Tibial nerve (tissue), 4 donors: ENCODE measurements around the gene RAB36. TPM values are rescaled to one million over a fixed set of nuclear protein-coding genes. Genes with fewer than 3 reads are reported as not detected.

Experiments
- DNase-seq, 2 donors: peaks; one replicate each; pipeline ENCODE4 v3.0.0-alpha.2; 2019; ENCODE audit warnings: low spot score in 2 of 2
- H3K27ac ChIP-seq, 4 donors: fragments of 200-600 bp; sonication (generic) in 3 of 4; one replicate each; pipeline ENCODE4 v1.5.1; 2017 to 2019; ENCODE audit warnings: mild to moderate bottlenecking in 1 of 4
- H3K27me3 ChIP-seq, 2 donors: fragments of 200-600 bp; sonication (generic) in 1 of 2; one replicate each; pipeline versions ENCODE4 v1.5.1 to v1.6.0; 2017 to 2019
- H3K36me3 ChIP-seq, 3 donors: fragments of 200-600 bp; sonication (generic); one replicate each; pipeline ENCODE4 v1.5.1; 2018 to 2019
- H3K4me1 ChIP-seq, 4 donors: fragments of 200-600 bp; sonication (generic) in 3 of 4; one replicate each; pipeline ENCODE4 v1.5.1; 2017 to 2019
- H3K4me3 ChIP-seq, 4 donors: fragments of 200-600 bp; sonication (generic) in 3 of 4; one replicate each; pipeline ENCODE4 v1.5.1; 2017 to 2019; ENCODE audit warnings: mild to moderate bottlenecking in 1 of 4, moderate library complexity in 1 of 4
- H3K9me3 ChIP-seq, 4 donors: fragments of 200-600 bp; sonication (generic) in 3 of 4; one replicate each; pipeline ENCODE4 v1.5.1; 2017 to 2019
- CTCF ChIP-seq, 5 experiments: fragments of 200-600 bp in 3 of 5; fragments of 450-650 bp in 2 of 5; sonication (generic) in 3 of 5; IDR thresholded peaks; one replicate each; pipeline ENCODE4 v1.5.1; 2016 to 2019; ENCODE audit warnings: antibody characterized with exemption in 5 of 5, mild to moderate bottlenecking in 3 of 5, moderate library complexity in 2 of 5
- EP300 ChIP-seq, 2 donors: sonication (generic); formaldehyde crosslinking; IDR thresholded peaks; one replicate each; pipeline ENCODE4 v1.6.1; 2017; ENCODE audit warnings: antibody characterized with exemption in 2 of 2, mild to moderate bottlenecking in 1 of 2
- POLR2A ChIP-seq, 2 donors: fragments of 450-650 bp; IDR thresholded peaks; one replicate each; pipeline ENCODE4 v1.6.1; 2017; ENCODE audit warnings: antibody characterized with exemption in 2 of 2, mild to moderate bottlenecking in 2 of 2, moderate library complexity in 2 of 2
- WGBS, 2 donors: methylation state at CpG; one replicate each; pipeline ENCODE4 v1.1.5; 2018; 5-methylcytosine and 5-hydroxymethylcytosine counted together
- total RNA-seq, 4 donors: library from RNA; depleted of rRNA; stranded (reverse); fragments of >200 nt; gene quantifications; one replicate each; pipeline ENCODE4 v1.1.0, GENCODE V29; 2016

RAB36 gene
- total RNA-seq, 4 donors from 2014 or later: 4.9 to 7.5 (median 6.1) TPM

- no peak overlapping the region for H3K4me3 ChIP-seq
- peaks cover 0 to 98% (median 0%) of the 10 kb centered on the region in 3 donors for H3K36me3 ChIP-seq
- peaks cover 0 to 3% (median 0%) of the 10 kb centered on the region in 4 donors for H3K4me1 ChIP-seq
- no peak overlapping the region for H3K27ac ChIP-seq
- DNase-seq: no peak
- no peak for TF ChIP-seq POLR2A (IDR thresholded peaks at IDR 0.05)
- TF ChIP-seq CTCF (IDR thresholded peaks at IDR 0.05): no peak
- TF ChIP-seq EP300 (IDR thresholded peaks at IDR 0.05): no peak
- no peaks in the 10 kb centered on the region for H3K9me3 ChIP-seq
- 88 to 97% methylated on average over 3 to 9 of the region's 9 CpGs for WGBS, 2 donors
- H3K27me3 ChIP-seq: no peaks in the 10 kb centered on the region
Observed at GRCh38 chr22:23155831-23156230, 10.6 kb downstream of the RAB36 start.

GRCh38 chr22:23156286-23156685 lies 11.0 kb downstream of the RAB36 start:
- H3K4me1 ChIP-seq: peaks cover 0 to 3% (median 0%) of the 10 kb centered on the region in 4 donors
- 52% methylated on average over 8 of the region's 8 CpGs for WGBS, 2 donors
- DNase-seq: no peak
- no peak overlapping the region for H3K4me3 ChIP-seq
- no peak overlapping the region for H3K27ac ChIP-seq
- TF ChIP-seq POLR2A (IDR thresholded peaks at IDR 0.05): no peak
- no peak for TF ChIP-seq EP300 (IDR thresholded peaks at IDR 0.05)
- TF ChIP-seq CTCF (IDR thresholded peaks at IDR 0.05): no peak
- H3K9me3 ChIP-seq: no peaks in the 10 kb centered on the region
- H3K36me3 ChIP-seq: peaks cover 0 to 98% (median 0%) of the 10 kb centered on the region in 3 donors
- no peaks in the 10 kb centered on the region for H3K27me3 ChIP-seq

- Histone ChIP-seq H3K27me3 (no peaks in the 10 kb centered on the region), H3K4me3 (no peak overlapping the region), H3K27ac (no peak overlapping the region), H3K36me3 (peaks cover 0 to 95% (median 0%) of the 10 kb centered on the region in 3 donors), H3K9me3 (no peaks in the 10 kb centered on the region), H3K4me1 (peaks cover 0 to 3% (median 0%) of the 10 kb centered on the region in 4 donors)
- WGBS, 2 donors: 81 to 85% methylated on average over 14 to 22 of the region's 22 CpGs
- DNase-seq: no peak
- no peak for TF ChIP-seq EP300 (IDR thresholded peaks at IDR 0.05)
- TF ChIP-seq CTCF (IDR thresholded peaks at IDR 0.05): no peak
- no peak for TF ChIP-seq POLR2A (IDR thresholded peaks at IDR 0.05)
Observed at GRCh38 chr22:23157560-23158515, 12.6 kb downstream of the RAB36 start.

- H3K27me3 ChIP-seq: no peaks in the 10 kb centered on the region
- H3K27ac ChIP-seq: no peak overlapping the region
- H3K9me3 ChIP-seq: no peaks in the 10 kb centered on the region
- H3K4me1 ChIP-seq: peaks cover 0 to 10% (median 2%) of the 10 kb centered on the region in 4 donors
- DNase-seq: no peak
- H3K36me3 ChIP-seq: peaks cover 0 to 87% (median 0%) of the 10 kb centered on the region in 3 donors
- 85 to 86% methylated on average over 8 to 12 of the region's 14 CpGs for WGBS, 2 donors
- H3K4me3 ChIP-seq: no peak overlapping the region
- no peak for TF ChIP-seq CTCF (IDR thresholded peaks at IDR 0.05)
- TF ChIP-seq POLR2A (IDR thresholded peaks at IDR 0.05): no peak
- TF ChIP-seq EP300 (IDR thresholded peaks at IDR 0.05): no peak
Observed at GRCh38 chr22:23158516-23159290, 13.4 kb downstream of the RAB36 start.
